Prostate gland (tissue), 2 donors: ENCODE data around the gene FBXL5.

ENCODE experiments used
- POLR2A ChIP-seq: fragments of 450-650 bp; IDR thresholded peaks from one replicate; pipeline ENCODE4 v1.6.1; 2016; ENCODE audit warnings: antibody characterized with exemption, mild to moderate bottlenecking
- TF ChIP-seq, protein P1 (sequence below), 4 experiments: fragments of 200-600 bp in 2 of 4; fragments of 450-650 bp in 2 of 4; sonication (generic) in 2 of 4; IDR thresholded peaks; 1 replicate in 3 of 4; 2 replicates in 1 of 4; pipeline ENCODE4 v1.5.1; 2016 to 2019; ENCODE audit warnings: antibody characterized with exemption in 4 of 4, mild to moderate bottlenecking in 2 of 4, moderate library complexity in 2 of 4

- TF ChIP-seq, protein P1, sequence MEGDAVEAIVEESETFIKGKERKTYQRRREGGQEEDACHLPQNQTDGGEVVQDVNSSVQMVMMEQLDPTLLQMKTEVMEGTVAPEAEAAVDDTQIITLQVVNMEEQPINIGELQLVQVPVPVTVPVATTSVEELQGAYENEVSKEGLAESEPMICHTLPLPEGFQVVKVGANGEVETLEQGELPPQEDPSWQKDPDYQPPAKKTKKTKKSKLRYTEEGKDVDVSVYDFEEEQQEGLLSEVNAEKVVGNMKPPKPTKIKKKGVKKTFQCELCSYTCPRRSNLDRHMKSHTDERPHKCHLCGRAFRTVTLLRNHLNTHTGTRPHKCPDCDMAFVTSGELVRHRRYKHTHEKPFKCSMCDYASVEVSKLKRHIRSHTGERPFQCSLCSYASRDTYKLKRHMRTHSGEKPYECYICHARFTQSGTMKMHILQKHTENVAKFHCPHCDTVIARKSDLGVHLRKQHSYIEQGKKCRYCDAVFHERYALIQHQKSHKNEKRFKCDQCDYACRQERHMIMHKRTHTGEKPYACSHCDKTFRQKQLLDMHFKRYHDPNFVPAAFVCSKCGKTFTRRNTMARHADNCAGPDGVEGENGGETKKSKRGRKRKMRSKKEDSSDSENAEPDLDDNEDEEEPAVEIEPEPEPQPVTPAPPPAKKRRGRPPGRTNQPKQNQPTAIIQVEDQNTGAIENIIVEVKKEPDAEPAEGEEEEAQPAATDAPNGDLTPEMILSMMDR (IDR thresholded peaks at IDR 0.05) = no peak
- TF ChIP-seq POLR2A = no peak
Measured at GRCh38 chr4:15651676-15652075, 3.5 kb downstream of the FBXL5 start.
